NCI-H2196 treated with DMSO at 0.1 percent for 48 hours (cell line): ENCODE measurements around the gene HSPG2.

Source experiments
- DNase-seq: peaks from one replicate; lab custom pipeline; 2025; ENCODE audit not compliant: unreplicated experiment; lab: John Stamatoyannopoulos, UW

HSPG2 gene

GRCh38 chr1:21884456-21885235, 52.5 kb downstream of the HSPG2 start:
- DNase-seq = no peak

GRCh38 chr1:21882721-21883415, 54.2 kb downstream of the HSPG2 start:
- DNase-seq = no peak

GRCh38 chr1:21881250-21881649, 55.9 kb downstream of the HSPG2 start:
- no peak for DNase-seq

GRCh38 chr1:21880619-21880970, 56.5 kb downstream of the HSPG2 start:
- no peak for DNase-seq

- no peak for DNase-seq
These were observed 57.0 kb downstream of the HSPG2 start for GRCh38 chr1:21879928-21880618.

- DNase-seq = no peak
These were observed 58.2 kb downstream of the HSPG2 start for GRCh38 chr1:21878840-21879478.

- DNase-seq = no peak
These were observed 58.9 kb downstream of the HSPG2 start for GRCh38 chr1:21878009-21878773.

GRCh38 chr1:21876267-21876666, 60.8 kb downstream of the HSPG2 start:
- DNase-seq = no peak

GRCh38 chr1:21875621-21876063, 61.5 kb downstream of the HSPG2 start:
- DNase-seq = peak; percentile 89

GRCh38 chr1:21874778-21875547, 62.1 kb downstream of the HSPG2 start:
- DNase-seq = no peak

GRCh38 chr1:21874328-21874727, 62.8 kb downstream of the HSPG2 start:
- no peak for DNase-seq

GRCh38 chr1:21873761-21874160, 63.3 kb downstream of the HSPG2 start:
- DNase-seq = no peak

GRCh38 chr1:21873174-21873573, 63.9 kb downstream of the HSPG2 start:
- DNase-seq = no peak

- DNase-seq = no peak
These were observed 64.5 kb downstream of the HSPG2 start for GRCh38 chr1:21872445-21873079.

- DNase-seq = no peak
These were observed 65.2 kb downstream of the HSPG2 start for GRCh38 chr1:21871943-21872342.

GRCh38 chr1:21870611-21871010, 66.5 kb downstream of the HSPG2 start:
- DNase-seq = no peak

GRCh38 chr1:21869620-21870121, 67.4 kb downstream of the HSPG2 start:
- peak; percentile 73 for DNase-seq

- DNase-seq = no peak
These were observed 68.1 kb downstream of the HSPG2 start for GRCh38 chr1:21868941-21869454.

GRCh38 chr1:21868482-21868881, 68.6 kb downstream of the HSPG2 start:
- DNase-seq = no peak
